SU-DHL-6 (cell line): ENCODE results near the gene FOCAD.

ENCODE experiments used
- CTCF ChIP-seq: fragments of 200-600 bp; sonication (generic); IDR thresholded peaks from one replicate; pipeline ENCODE4 v1.5.1; 2017; ENCODE audit warnings: antibody characterized with exemption, mild to moderate bottlenecking, low read length, moderate library complexity; ENCODE audit not compliant: insufficient read depth, poor library complexity, severe bottlenecking
- EZH2phosphoT487 ChIP-seq: fragments of 200-600 bp; sonication (generic), shearing (Covaris generic); conservative IDR thresholded peaks from 2 replicates; pipeline ENCODE4 v1.6.1; 2018; ENCODE audit warnings: mild to moderate bottlenecking, antibody characterized with exemption, low read length, moderate library complexity, mixed read lengths

DNA sequence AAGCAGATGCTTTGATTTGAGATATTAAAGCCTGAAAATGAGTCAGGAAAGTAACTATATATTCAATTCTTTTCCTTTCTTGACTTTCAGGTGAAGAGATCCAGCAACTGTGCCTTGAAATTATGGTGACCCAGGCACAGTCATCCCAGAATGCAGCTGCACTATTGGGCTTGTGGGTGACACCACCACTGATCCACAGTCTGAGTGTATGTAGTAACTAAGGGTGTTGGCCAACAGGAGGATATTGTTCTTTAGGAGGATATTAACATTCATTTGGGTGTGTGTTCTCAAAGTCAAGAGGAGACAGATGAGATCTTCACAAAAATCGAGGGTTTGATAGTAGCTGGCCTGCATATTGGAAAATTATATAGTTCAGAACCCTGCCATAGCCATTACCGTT, 294.2 kb downstream of the FOCAD start:
- TF ChIP-seq CTCF (no peak), EZH2phosphoT487 (no peak)
